Ascending aorta (tissue), 2 donors: ENCODE results near the gene DDX47. TPM values are rescaled to one million over a fixed set of nuclear protein-coding genes. Genes with fewer than 3 reads are reported as not detected.

Source experiments
- DNase-seq, 2 donors: peaks; one replicate each; pipeline ENCODE4 v3.0.0-alpha.2; 2019; ENCODE audit warnings: low spot score in 2 of 2
- H3K27ac ChIP-seq, 2 donors: fragments of 200-600 bp; sonication (generic); one replicate each; pipeline ENCODE4 v1.5.1; 2016 to 2017; ENCODE audit warnings: mild to moderate bottlenecking in 1 of 2
- H3K27me3 ChIP-seq: fragments of 200-600 bp; sonication (generic); one replicate; pipeline ENCODE4 v1.5.1; 2017
- H3K36me3 ChIP-seq, 2 donors: fragments of 200-600 bp; sonication (generic); one replicate each; pipeline ENCODE4 v1.5.1; 2016
- H3K4me1 ChIP-seq, 2 donors: fragments of 200-600 bp; sonication (generic); one replicate each; pipeline ENCODE4 v1.5.1; 2016 to 2017; ENCODE audit warnings: mild to moderate bottlenecking in 1 of 2
- H3K4me3 ChIP-seq, 2 donors: fragments of 200-600 bp; sonication (generic); one replicate each; pipeline ENCODE4 v1.5.1; 2016 to 2017; ENCODE audit warnings: mild to moderate bottlenecking in 1 of 2
- H3K9me3 ChIP-seq, 2 donors: fragments of 200-600 bp; sonication (generic); one replicate each; pipeline ENCODE4 v1.5.1; 2016
- intact Hi-C: fragments of 100-400 bp; cut with DNase I; formaldehyde crosslinking; loops from one replicate; pipeline ENCODE4 v1.15.1; 2023
- total RNA-seq: library from RNA; depleted of rRNA; stranded (reverse); fragments of >200 nt; gene quantifications from one replicate; pipeline ENCODE4 v1.1.0, GENCODE V29; 2016
- TF ChIP-seq, protein P1 (sequence below), 3 experiments: fragments of 200-600 bp in 2 of 3; fragments of 450-650 bp in 1 of 3; sonication (generic) in 2 of 3; IDR thresholded peaks; one replicate each; pipeline ENCODE4 v1.5.1; 2016 to 2019; ENCODE audit warnings: antibody characterized with exemption in 3 of 3, mild to moderate bottlenecking in 1 of 3, moderate library complexity in 1 of 3

Gene DDX47
- total RNA-seq, 1 donor from 2014 or later, result 36.4 TPM

- no peak overlapping the region for H3K4me3 ChIP-seq
Observed at GRCh38 chr12:12877781-12878455, 64.8 kb downstream of the DDX47 start.

More at GRCh38 chr12:12877781-12878455, 64.8 kb downstream of the DDX47 start:
- peak in 1 of 2 donors; percentile 71 for DNase-seq
- no peaks in the 10 kb centered on the region for H3K9me3 ChIP-seq
- H3K4me1 ChIP-seq, result peaks cover 0 to 9% of the 10 kb centered on the region in 2 donors
- no peaks in the 10 kb centered on the region for H3K36me3 ChIP-seq
- intact Hi-C loops, result no loop called here
- TF ChIP-seq, protein P1, sequence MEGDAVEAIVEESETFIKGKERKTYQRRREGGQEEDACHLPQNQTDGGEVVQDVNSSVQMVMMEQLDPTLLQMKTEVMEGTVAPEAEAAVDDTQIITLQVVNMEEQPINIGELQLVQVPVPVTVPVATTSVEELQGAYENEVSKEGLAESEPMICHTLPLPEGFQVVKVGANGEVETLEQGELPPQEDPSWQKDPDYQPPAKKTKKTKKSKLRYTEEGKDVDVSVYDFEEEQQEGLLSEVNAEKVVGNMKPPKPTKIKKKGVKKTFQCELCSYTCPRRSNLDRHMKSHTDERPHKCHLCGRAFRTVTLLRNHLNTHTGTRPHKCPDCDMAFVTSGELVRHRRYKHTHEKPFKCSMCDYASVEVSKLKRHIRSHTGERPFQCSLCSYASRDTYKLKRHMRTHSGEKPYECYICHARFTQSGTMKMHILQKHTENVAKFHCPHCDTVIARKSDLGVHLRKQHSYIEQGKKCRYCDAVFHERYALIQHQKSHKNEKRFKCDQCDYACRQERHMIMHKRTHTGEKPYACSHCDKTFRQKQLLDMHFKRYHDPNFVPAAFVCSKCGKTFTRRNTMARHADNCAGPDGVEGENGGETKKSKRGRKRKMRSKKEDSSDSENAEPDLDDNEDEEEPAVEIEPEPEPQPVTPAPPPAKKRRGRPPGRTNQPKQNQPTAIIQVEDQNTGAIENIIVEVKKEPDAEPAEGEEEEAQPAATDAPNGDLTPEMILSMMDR (IDR thresholded peaks at IDR 0.05), result no peak
- no peaks in the 10 kb centered on the region for H3K27me3 ChIP-seq
- H3K27ac ChIP-seq, result peak overlapping the region; percentile 49 to 71

Other genes with a start within 250 kb of the DDX47 start
- 19.4 TPM for gene CREBL2, start 201.5 kb upstream of the DDX47 start, total RNA-seq
- not detected for gene GPR19, start 117.2 kb upstream of the DDX47 start, total RNA-seq
- 65.1 TPM for gene CDKN1B, start 96.0 kb upstream of the DDX47 start, total RNA-seq
- 189 TPM for gene APOLD1, start 27.7 kb upstream of the DDX47 start, total RNA-seq
- 23.8 TPM for gene GPRC5A, start 78.2 kb downstream of the DDX47 start, total RNA-seq
- not detected for gene GPRC5D, start 138.8 kb downstream of the DDX47 start, total RNA-seq
- 56.6 TPM for gene HEBP1, start 186.9 kb downstream of the DDX47 start, total RNA-seq
- 6.7 TPM for gene FAM234B, start 231.0 kb downstream of the DDX47 start, total RNA-seq